Panc1 (cell line): ENCODE measurements around the gene SGPP1. TPM values are rescaled to one million over a fixed set of nuclear protein-coding genes. Genes with fewer than 3 reads are reported as not detected.

Experiments used
- ATAC-seq: fragments of 200-7000 bp; cut with Tn5 transposase; 2 replicates; pipeline ENCODE4 v1.9.1; 2020; ENCODE audit warnings: mild to moderate bottlenecking, moderate library complexity
- BruUV-seq: library from RNA; stranded (reverse); fragments of 400-500 nt; replicated peaks from 2 replicates; lab custom pipeline; 2021; lab: Mats Ljungman, UMichigan
- CTCF ChIA-PET: fragments of 300-600 bp; sonication (Branson Sonifier 250); formaldehyde crosslinking; loops from one replicate; lab custom pipeline; 2022; ENCODE audit warnings: antibody characterized with exemption; lab: Charles Lee
- POLR2A ChIA-PET: fragments of 300-600 bp; sonication (Branson Sonifier 250); formaldehyde crosslinking; loops from one replicate; lab custom pipeline; 2022; ENCODE audit warnings: antibody characterized with exemption; lab: Charles Lee
- DNase-seq: peaks from one replicate; pipeline ENCODE4 v3.0.0-alpha.2; 2010; ENCODE audit warnings: low read depth, low spot score
- H3K27ac ChIP-seq: 2 replicates; pipeline ENCODE4 v1.5.1; 2011; ENCODE audit warnings: mild to moderate bottlenecking, low read length, inconsistent platforms
- H3K27me3 ChIP-seq: fragments of 200-500 bp; sonication (Bioruptor generic); 2 replicates; pipeline ENCODE4 v1.6.0; 2014; ENCODE audit warnings: low read length, inconsistent platforms; ENCODE audit not compliant: control insufficient read depth, insufficient read depth
- H3K36me3 ChIP-seq: fragments of 200-500 bp; sonication (Bioruptor generic); 2 replicates; pipeline ENCODE4 v1.5.1; 2014; ENCODE audit warnings: inconsistent platforms, mild to moderate bottlenecking, low read length, moderate library complexity; ENCODE audit not compliant: control insufficient read depth, insufficient read depth
- H3K4me1 ChIP-seq: 2 replicates; pipeline ENCODE4 v1.5.1; 2011; ENCODE audit warnings: inconsistent platforms, mild to moderate bottlenecking, low read length, moderate library complexity; ENCODE audit not compliant: control insufficient read depth, insufficient read depth
- H3K4me3 ChIP-seq, 2 experiments: 2 replicates each; pipeline ENCODE4 v1.5.1; 2011 to 2012; ENCODE audit warnings: low read depth in 2 of 2, low read length in 2 of 2, mild to moderate bottlenecking in 2 of 2, inconsistent platforms in 1 of 2, moderate library complexity in 1 of 2
- H3K9me3 ChIP-seq: fragments of 200-500 bp; sonication (Bioruptor generic); 2 replicates; pipeline ENCODE4 v1.5.1; 2014; ENCODE audit warnings: low read depth, mild to moderate bottlenecking, inconsistent platforms, low read length, moderate library complexity; ENCODE audit not compliant: control insufficient read depth, insufficient read depth
- CTCF ChIP-seq: fragments of 450-650 bp; IDR thresholded peaks from 2 replicates; pipeline ENCODE4 v1.5.1; 2017; ENCODE audit warnings: mild to moderate bottlenecking
- POLR2AphosphoS5 ChIP-seq: IDR thresholded peaks from 2 replicates; pipeline ENCODE4 v1.6.1; 2012; ENCODE audit warnings: mild to moderate bottlenecking, low read depth, low read length, moderate library complexity
- REST ChIP-seq, 2 experiments: IDR thresholded peaks; 2 replicates each; pipeline ENCODE4 v1.6.1; 2011 to 2012; ENCODE audit warnings: low read depth in 2 of 2, control low read depth in 1 of 2, low read length in 1 of 2, mild to moderate bottlenecking in 1 of 2, moderate library complexity in 1 of 2; ENCODE audit not compliant: insufficient read depth in 1 of 2
- SIN3A ChIP-seq: IDR thresholded peaks from 2 replicates; pipeline ENCODE4 v1.6.1; 2012; ENCODE audit warnings: low read depth, mild to moderate bottlenecking, low read length, moderate library complexity, borderline replicate concordance; ENCODE audit not compliant: insufficient read depth
- TCF7L2 ChIP-seq: IDR thresholded peaks from 2 replicates; pipeline ENCODE4 v1.6.1; 2011; ENCODE audit warnings: mild to moderate bottlenecking, low read depth, low read length, inconsistent platforms
- in situ Hi-C: cut with HindIII; loops from 2 replicates; pipeline ENCODE4 v1.10.0; 2016; ENCODE audit warnings: low sequenced_read_pairs, low pct_unique_long_range_greater_than_20kb
- intact Hi-C: fragments of 100-400 bp; cut with micrococcal nuclease; formaldehyde crosslinking; loops from one replicate; pipeline ENCODE4 v1.10.0; 2022; ENCODE audit not compliant: unreplicated experiment
- total RNA-seq: library from RNA; stranded (reverse); gene quantifications from one replicate; pipeline ENCODE4 v1.2.1, GENCODE V29; 2021; ENCODE audit not compliant: unreplicated experiment

SGPP1 gene
- total RNA-seq, 1 experiment from 2014 or later, result 30.0 TPM

GRCh38 chr14:63678536-63678935, 49.3 kb downstream of the SGPP1 start:
- DNase-seq (no peak), ATAC-seq (no peak; the same call in 1 of the 2 replicates)
- Histone ChIP-seq H3K4me3 (no peak overlapping the region), H3K27ac (peak overlapping the region; percentile 64; the same call in 1 of the 2 replicates), H3K9me3 (no peaks in the 10 kb centered on the region), H3K4me1 (peaks cover 28% of the 10 kb centered on the region), H3K27me3 (no peaks in the 10 kb centered on the region), H3K36me3 (no peaks in the 10 kb centered on the region; the same call in 1 of the 2 replicates)
- in situ Hi-C loops, result no loop called here
- POLR2A ChIA-PET, result no interaction called here
- intact Hi-C loops, result no loop called here
- CTCF ChIA-PET, result interaction anchor here (0.8 kb wide), 1 partner anchor 8 kb away, joined by 8 read pairs; no protein-coding TSS in a partner anchor
- no TSS peak for BruUV-seq
- no peak for TF ChIP-seq SIN3A
- TF ChIP-seq TCF7L2, result no peak
- TF ChIP-seq REST (IDR thresholded peaks at IDR 0.05; ENCODE audit: insufficient read depth in 1 of 2, low read depth in 2 of 2, low read length in 1 of 2), result no peak
- no peak for TF ChIP-seq CTCF

DNA sequence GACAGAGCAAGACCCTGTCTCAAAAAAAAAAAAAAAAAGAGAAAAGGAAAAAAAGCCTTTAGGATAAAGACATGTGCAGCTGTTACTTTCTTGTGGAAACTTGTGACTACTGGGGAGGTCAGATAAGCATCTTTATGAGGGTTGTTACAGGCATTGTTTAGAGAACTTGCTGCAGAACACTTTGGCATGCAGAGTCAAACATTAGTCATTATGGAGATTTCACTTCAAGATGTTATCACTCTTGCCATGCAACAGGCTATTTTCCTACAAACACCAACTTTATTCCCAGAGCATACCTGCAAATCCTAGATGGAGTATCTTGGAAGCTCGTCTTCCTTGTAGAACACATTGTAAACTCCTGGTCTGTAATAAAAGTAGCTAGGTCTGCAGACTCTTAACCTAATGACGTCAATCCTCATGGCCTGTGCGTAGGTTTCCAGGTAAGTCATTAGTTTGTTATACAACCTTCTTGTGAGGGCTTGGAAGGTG, 49.9 kb downstream of the SGPP1 start:
- ATAC-seq, result peak; percentile 97
- in situ Hi-C loops, result no loop called here

GRCh38 chr14:63676615-63677014, 51.2 kb downstream of the SGPP1 start:
- ATAC-seq (no peak), DNase-seq (no peak)
- in situ Hi-C loops, result no loop called here
- POLR2A ChIA-PET, result no interaction called here
- CTCF ChIA-PET, result no interaction called here
- no peak for TF ChIP-seq TCF7L2
- no peak for TF ChIP-seq CTCF
- no peak for TF ChIP-seq SIN3A
- TF ChIP-seq REST (IDR thresholded peaks at IDR 0.05; ENCODE audit: insufficient read depth in 1 of 2, low read depth in 2 of 2, low read length in 1 of 2), result no peak
- no peak for TF ChIP-seq POLR2AphosphoS5
- BruUV-seq, result no TSS peak
- Histone ChIP-seq H3K36me3 (no peaks in the 10 kb centered on the region; the same call in 1 of the 2 replicates), H3K27ac (peak overlapping the region; percentile 75), H3K9me3 (no peaks in the 10 kb centered on the region), H3K27me3 (no peaks in the 10 kb centered on the region), H3K4me1 (peaks cover 25% of the 10 kb centered on the region), H3K4me3 (no peak overlapping the region)
- intact Hi-C loops, result no loop called here

More for the DNA sequence above, 49.9 kb downstream of the SGPP1 start:
- H3K4me1 ChIP-seq, result peaks cover 27% of the 10 kb centered on the region
- TF ChIP-seq SIN3A (no peak), POLR2AphosphoS5 (peak; percentile 80), TCF7L2 (peak; percentile 78)
- no peaks in the 10 kb centered on the region; the same call in 1 of the 2 replicates for H3K36me3 ChIP-seq
- no peaks in the 10 kb centered on the region for H3K9me3 ChIP-seq
- ChIA-PET POLR2A (no interaction called here), CTCF (interaction anchor here (0.8 kb wide), 1 partner anchor 9 kb away, joined by 8 read pairs; no protein-coding TSS in a partner anchor)
- H3K4me3 ChIP-seq, result no peak overlapping the region
- H3K27ac ChIP-seq, result peak overlapping the region; percentile 75; the same call in 1 of the 2 replicates
- intact Hi-C loops, result no loop called here
- DNase-seq, result peak; percentile 38
- BruUV-seq, result no TSS peak
- H3K27me3 ChIP-seq, result no peaks in the 10 kb centered on the region
